Cardiac septum (tissue), 1 donor: Measurements from ENCODE around the gene NFX1. TPM values are rescaled to one million over a fixed set of nuclear protein-coding genes. Genes with fewer than 3 reads are reported as not detected.

Experiments used
- DNase-seq: peaks from one replicate; pipeline ENCODE4 v3.0.0-alpha.2; 2020; ENCODE audit warnings: low spot score
- intact Hi-C: fragments of 100-400 bp; cut with DNase I; formaldehyde crosslinking; loops from one replicate; pipeline ENCODE4 v1.14.0; 2022
- total RNA-seq: library from RNA; stranded (reverse); fragmentation: NEBNext Ultra II Directional; extraction: Animal tissue kit (Norgen Biotek cat#: 25700); gene quantifications from one replicate; pipeline ENCODE4 v1.2.1, GENCODE V29; 2021
- donor health status: DM: no; HTN: no; CAD: no.

Gene NFX1
- total RNA-seq, 1 donor from 2014 or later, result 38.0 TPM

DNA sequence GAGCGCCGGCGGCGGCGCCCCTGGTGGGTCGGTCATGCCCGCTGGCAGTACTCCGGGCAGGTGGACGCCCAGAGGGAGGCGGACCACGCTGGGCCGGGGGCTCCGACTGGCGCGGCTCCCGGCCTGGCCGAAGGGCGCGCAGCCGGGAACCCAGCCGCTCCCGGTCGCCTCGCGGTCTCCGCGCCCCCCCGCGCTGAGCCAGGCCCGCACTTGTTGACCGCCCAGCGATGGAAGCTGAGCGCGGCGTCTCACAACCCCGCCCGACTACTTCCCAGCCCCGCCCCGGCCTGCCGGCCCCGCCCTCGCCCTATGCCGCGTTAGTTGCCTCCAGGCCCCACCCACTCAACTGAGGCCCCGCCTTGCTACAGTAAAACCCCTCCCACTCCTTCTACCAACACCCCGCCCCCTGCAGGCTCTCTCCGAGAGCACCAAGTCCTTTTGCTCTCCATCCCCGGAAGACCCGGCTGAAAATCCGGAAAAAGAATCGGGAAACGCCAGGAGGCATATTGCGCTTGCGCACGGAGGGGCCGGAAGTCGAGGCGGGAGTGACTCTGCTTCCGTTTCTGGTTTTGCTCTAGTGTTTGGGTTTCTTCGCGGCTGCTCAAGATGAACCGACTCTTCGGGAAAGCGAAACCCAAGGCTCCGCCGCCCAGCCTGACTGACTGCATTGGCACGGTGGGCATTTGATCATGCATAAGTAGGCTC lies 25.7 kb upstream of the NFX1 start, which contains the start of the genes BAG1 and CHMP5:
BAG1 (minus strand) TSS at position 236 of the 705 bp plus-strand sequence.
CHMP5 (plus strand) TSS at position 577 of the 705 bp plus-strand sequence; CDS start at position 607, 30 bp downstream.
- DNase-seq, result peak; percentile 100
- intact Hi-C loops, result loop anchor here (5.0 kb wide), 1 partner anchor 237 kb away; the partner anchor contains the start of gene DNAJA1

- DNase-seq, result no peak
- intact Hi-C loops, result no loop called here
These were observed 25.0 kb upstream of the NFX1 start for GRCh38 chr9:33265211-33265865.

GRCh38 chr9:33267151-33267767 lies 23.1 kb upstream of the NFX1 start:
- intact Hi-C loops, result no loop called here
- no peak for DNase-seq

GRCh38 chr9:33270146-33270545 lies 20.2 kb upstream of the NFX1 start:
- intact Hi-C loops, result no loop called here
- no peak for DNase-seq

- no peak for DNase-seq
These were observed 18.3 kb upstream of the NFX1 start for GRCh38 chr9:33272061-33272460.

DNA sequence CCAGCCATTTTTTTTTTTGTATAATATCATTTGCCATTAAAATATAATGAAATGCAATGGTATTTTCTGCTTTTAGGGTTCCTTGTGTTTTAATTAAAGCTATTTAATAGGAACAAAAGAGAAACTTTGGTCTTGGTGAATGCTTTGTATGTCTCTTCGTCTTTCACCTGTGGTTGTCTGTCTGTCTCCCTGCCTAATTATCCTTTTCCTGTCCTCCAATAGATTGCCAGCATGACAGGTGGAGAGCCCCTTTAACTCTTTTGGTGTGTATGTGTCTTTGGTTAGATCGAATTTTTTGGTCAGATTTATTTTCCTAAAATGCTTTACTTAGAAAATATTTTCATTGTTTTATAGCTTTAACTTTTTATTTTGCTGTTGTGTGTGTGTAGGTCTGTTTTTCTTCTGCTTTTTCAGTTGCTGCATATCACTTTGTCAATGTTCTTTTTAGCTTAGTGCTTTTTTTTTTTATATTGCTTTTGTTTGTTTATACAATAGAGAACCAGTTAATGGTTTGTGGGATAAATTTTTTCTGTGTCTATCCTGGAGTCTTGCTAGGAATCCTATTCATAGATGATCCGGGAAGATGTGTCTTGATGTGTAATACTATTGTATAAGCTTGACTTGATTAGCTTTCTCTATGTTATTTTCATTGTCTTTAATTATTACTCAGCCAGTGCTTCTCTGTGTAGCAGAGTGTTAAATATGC lies 16.9 kb upstream of the NFX1 start:
- intact Hi-C loops, result no loop called here
- no peak for DNase-seq

More at GRCh38 chr9:33272061-33272460, 18.3 kb upstream of the NFX1 start:
- intact Hi-C loops, result no loop called here

- no peak for DNase-seq
- intact Hi-C loops, result no loop called here
These were observed 16.4 kb upstream of the NFX1 start for GRCh38 chr9:33273972-33274328.

DNA sequence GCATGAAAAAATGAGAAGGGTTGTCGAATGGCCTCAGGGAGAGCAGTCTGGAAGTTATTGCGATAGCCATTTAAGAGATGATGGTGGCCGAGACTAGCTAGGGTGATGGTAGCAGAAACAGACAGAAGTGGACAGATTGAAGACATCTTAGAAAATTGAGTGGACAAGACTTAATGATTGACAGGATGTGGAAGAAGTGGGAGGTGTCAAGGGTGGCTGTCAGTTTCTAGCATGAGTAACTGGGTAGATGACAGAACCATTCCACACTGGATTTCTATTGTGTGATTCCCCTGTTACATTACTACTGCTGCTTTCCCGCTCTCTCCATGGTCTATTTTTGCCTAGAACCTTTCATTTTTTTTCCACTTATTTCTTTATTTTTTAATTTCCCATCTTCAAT lies 12.8 kb upstream of the NFX1 start:
- no peak for DNase-seq
- intact Hi-C loops, result no loop called here

DNA sequence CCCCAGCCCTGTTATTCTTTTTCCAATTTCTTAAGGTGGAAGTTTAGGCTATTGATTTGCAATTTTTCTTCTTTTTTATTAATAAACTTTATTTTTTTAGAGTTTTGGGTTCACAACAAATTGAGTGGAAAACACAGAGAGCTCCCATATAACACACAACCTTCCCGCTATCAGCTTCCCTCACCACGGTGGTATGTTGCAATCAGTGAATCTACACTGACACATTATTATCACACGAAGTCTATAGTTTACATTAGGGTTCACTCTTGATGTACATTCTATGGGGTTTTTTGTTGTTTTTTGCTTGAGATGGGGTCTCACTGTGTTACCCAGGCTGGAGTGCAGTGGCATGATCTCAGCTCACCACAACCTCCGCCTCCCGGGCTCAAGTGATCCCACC lies 4.8 kb upstream of the NFX1 start:
- intact Hi-C loops, result loop anchor here (10.0 kb wide), 1 partner anchor 189 kb away; the partner anchor contains the start of gene NOL6

GRCh38 chr9:33287087-33287490 lies 3.2 kb upstream of the NFX1 start:
- DNase-seq, result no peak
- intact Hi-C loops, result loop anchor here (10.0 kb wide), 1 partner anchor 188 kb away; the partner anchor contains the start of gene NOL6

More for the DNA sequence above, 4.8 kb upstream of the NFX1 start:
- DNase-seq, result no peak

DNA sequence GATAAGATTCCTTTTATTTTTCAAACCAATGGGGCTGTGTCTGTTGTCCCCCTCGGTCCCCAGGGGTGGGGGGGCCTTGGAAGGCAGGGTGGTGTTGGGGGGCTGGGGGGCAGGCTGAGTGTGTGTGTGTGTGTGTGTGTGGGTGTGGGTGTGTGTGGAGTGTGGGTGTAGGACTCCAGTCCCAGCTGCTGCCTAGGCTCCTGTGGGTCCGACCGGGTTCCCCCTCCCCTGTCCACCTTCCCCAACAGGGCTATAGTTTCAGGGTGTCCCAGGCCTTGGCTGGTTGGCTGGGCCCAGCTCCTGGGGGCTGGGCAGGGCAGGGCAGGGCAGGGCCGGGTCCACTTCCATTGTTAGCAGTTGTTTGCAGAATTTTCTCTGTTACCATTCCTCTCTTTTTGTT lies 2.1 kb upstream of the NFX1 start:
- no peak for DNase-seq
- intact Hi-C loops, result loop anchor here (10.0 kb wide), 1 partner anchor 187 kb away; the partner anchor contains the start of gene NOL6

- no peak for DNase-seq
- intact Hi-C loops, result loop anchor here (10.0 kb wide), 1 partner anchor 186 kb away; the partner anchor contains the start of gene NOL6
These were observed 1.4 kb upstream of the NFX1 start for GRCh38 chr9:33288828-33289483.

DNA sequence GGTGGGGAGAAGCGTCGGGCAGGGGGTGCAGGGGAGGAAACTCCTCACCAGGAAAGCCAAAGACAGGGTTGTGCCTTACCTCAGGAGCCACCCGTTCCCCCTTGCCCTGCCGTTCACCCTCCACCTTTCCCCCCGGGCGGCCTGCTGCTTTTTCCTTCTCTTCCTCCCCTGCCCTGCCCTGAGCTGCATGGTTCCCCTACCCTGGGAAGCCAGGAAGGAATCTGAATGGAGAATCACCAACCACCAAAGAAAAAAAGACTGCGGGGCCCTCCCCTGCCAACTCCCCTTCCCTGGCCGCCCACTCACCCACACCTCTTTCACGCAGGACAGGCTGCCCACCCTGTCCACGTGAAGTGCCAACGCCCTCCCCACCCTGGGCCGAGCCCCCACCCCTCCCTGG lies 820 bp upstream of the NFX1 start:
- no peak for DNase-seq

DNA sequence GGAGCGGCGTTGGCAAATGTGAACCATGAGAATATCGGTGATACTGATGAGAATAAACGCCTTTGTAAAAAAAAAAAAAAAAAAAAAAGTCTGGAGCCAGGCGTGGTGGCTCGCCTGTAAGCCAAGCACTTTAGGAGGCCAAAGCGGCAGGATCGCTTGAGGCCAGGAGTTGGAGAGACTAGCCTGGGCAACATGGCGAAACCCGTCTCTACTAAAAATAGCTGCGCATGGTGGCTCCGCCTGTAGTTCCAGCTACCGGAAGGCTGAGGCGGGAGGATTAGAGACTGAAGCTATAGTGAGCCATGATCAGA lies 425 bp upstream of the NFX1 start:
- no peak for DNase-seq
- intact Hi-C loops, result loop anchor here (10.0 kb wide), 1 partner anchor 185 kb away; the partner anchor contains the start of gene NOL6

More for the DNA sequence above, 820 bp upstream of the NFX1 start:
- intact Hi-C loops, result loop anchor here (10.0 kb wide), 1 partner anchor 185 kb away; the partner anchor contains the start of gene NOL6

DNA sequence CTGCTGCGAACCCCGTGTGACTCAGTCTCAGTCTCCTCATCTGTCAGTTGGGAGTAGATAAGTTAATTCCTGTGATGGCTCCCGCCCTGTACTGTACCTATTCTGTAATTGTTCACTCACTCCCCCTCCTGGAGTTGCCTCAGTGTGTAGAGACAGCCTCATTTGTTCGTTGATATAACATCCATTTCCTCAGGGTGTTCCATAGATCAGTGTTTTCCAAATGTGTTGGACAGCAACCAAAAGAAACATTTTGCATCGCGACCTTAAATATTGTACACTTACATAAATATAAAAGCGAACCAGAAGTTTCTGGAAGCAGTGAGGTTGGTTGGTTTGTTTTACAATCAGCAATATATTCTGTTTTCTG lies 698 bp downstream of the NFX1 start:
- intact Hi-C loops, result no loop called here

DNA sequence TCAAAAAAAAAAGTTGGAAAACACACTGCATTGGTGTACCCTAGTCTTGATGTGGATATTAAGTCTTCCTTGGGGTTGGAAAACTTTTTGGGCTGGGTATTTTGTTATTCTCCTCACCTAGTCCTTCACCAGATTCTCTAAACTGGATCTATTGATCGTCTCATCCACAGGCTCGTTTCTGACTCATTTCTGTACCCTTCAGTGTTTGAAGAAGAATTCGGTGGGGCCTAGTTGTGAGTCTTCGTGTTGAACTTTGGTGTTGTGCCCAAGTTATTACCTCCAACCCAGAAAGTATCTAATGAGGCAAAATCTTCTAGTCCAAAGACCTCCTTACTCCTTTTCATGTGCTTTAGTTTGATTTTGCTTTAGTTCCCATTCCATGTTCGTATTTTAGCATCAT lies 1.6 kb downstream of the NFX1 start:
- intact Hi-C loops, result no loop called here
- no peak for DNase-seq

More for the DNA sequence above, 698 bp downstream of the NFX1 start:
- DNase-seq, result no peak

DNA sequence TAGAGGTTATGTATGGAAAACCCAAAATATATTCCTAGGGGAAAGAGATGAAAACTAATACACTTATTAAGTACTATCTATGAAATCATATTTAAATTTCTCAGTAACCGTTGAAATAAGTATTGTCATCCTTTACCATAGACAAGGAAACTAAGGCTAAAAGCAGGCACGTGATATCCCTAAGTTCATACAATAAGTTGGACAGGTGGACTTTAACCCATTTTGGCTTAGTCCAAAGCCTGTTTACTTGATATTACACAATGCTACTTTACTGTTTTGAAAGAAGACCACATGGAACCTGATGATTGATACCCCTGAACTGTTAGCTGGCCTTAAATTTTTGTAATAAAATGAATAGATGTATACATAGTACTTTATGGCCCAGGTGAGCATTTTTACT lies 3.5 kb downstream of the NFX1 start:
- DNase-seq, result no peak
- intact Hi-C loops, result no loop called here

- DNase-seq, result no peak
- intact Hi-C loops, result no loop called here
These were observed 4.5 kb downstream of the NFX1 start for GRCh38 chr9:33294670-33295432.

DNA sequence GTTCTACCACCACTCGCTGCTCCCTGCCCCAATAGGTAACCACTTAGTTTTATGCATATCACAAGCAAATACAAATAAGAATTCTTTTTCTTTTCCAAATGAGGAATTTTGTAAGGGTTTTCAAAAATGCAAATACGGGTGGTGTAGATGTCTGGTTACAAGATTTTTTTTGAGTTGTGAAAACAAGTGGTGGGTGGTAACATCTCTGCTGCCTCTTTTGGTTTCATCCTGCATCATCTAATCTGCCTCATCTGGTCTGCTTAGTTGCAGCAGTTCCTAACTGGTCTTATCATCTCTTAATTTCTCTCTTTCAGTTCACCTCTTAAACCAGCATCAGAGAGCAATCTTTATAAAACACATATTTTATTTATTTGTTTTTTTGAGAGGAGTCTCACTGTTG lies 5.3 kb downstream of the NFX1 start:
- intact Hi-C loops, result no loop called here
- no peak for DNase-seq
